ENCODE measurements around the gene PASK. TPM values are rescaled to one million over a fixed set of nuclear protein-coding genes. Genes with fewer than 3 reads are reported as not detected.
"Not testable (repeated sequence)": the region's sequence is repeated elsewhere in the genome, so short reads cannot be mapped to it uniquely, and the experiment has no call there.

The PASK gene
- total RNA-seq, 8 experiments from 2014 or later: 1.8 to 21.1 (median 11.0) TPM

GRCh38 chr2:241096979-241097378 lies 52.3 kb downstream of the PASK start:
- no peak overlapping the region for H3K27ac ChIP-seq
- no peak overlapping the region for H3K4me3 ChIP-seq
- in situ Hi-C loops (cut with MboI; ENCODE audit: low pct_unique_long_range_greater_than_20kb in 2 of 9, low sequenced_read_pairs in 9 of 9, unreplicated experiment in 9 of 9): no loop called here
- H3K4me1 ChIP-seq (replicated peaks in 1 of 2): peaks cover 4 to 8% of the 10 kb centered on the region in 2 donors
- ATAC-seq (replicated peaks in 6 of 8): no peak
- WGBS, 10 experiments: 54 to 100% (median 98%) methylated on average over 2 to 8 of the region's 8 CpGs

GRCh38 chr2:241095594-241096290 lies 53.5 kb downstream of the PASK start:
- H3K4me1 ChIP-seq (replicated peaks in 1 of 2): peaks cover under 1% of the 10 kb centered on the region in 2 donors
- in situ Hi-C loops (cut with MboI; ENCODE audit: low pct_unique_long_range_greater_than_20kb in 2 of 9, low sequenced_read_pairs in 9 of 9, unreplicated experiment in 9 of 9): no loop called here
- WGBS, 10 experiments: 85 to 100% (median 97%) methylated on average over 5 to 14 of the region's 14 CpGs
- H3K27ac ChIP-seq: no peak overlapping the region
- no peak for ATAC-seq (replicated peaks in 6 of 8)
- H3K4me3 ChIP-seq: no peak overlapping the region

GRCh38 chr2:241094924-241095420 lies 54.3 kb downstream of the PASK start:
- WGBS, 10 experiments: 76 to 100% (median 82%) methylated on average over 1 to 3 of the region's 6 CpGs; no CpG with 5 or more reads in 6 of the 10 experiments
- in situ Hi-C loops (cut with MboI; ENCODE audit: low pct_unique_long_range_greater_than_20kb in 2 of 9, low sequenced_read_pairs in 9 of 9, unreplicated experiment in 9 of 9): no loop called here
- H3K4me1 ChIP-seq (replicated peaks in 1 of 2): no peaks in the 10 kb centered on the region
- no peak for ATAC-seq (replicated peaks in 6 of 8)
- no peak overlapping the region for H3K4me3 ChIP-seq
- no peak overlapping the region for H3K27ac ChIP-seq

GRCh38 chr2:241094172-241094571 lies 55.1 kb downstream of the PASK start:
- in situ Hi-C loops (cut with MboI; ENCODE audit: low pct_unique_long_range_greater_than_20kb in 2 of 9, low sequenced_read_pairs in 9 of 9, unreplicated experiment in 9 of 9): no loop called here
- peak in 3 of 8 experiments; percentile 33 to 47 (median 42) for ATAC-seq (replicated peaks in 6 of 8)
- Histone ChIP-seq H3K4me1 (replicated peaks in 1 of 2) (no peaks in the 10 kb centered on the region), H3K4me3 (no peak overlapping the region), H3K27ac (no peak overlapping the region)
- 32 to 100% (median 71%) methylated on average over 1 to 7 of the region's 7 CpGs; no CpG with 5 or more reads in 4 of the 10 experiments for WGBS, 10 experiments

- WGBS, 10 experiments: 20 to 88% (median 75%) methylated on average over 1 to 8 of the region's 10 CpGs
- H3K4me3 ChIP-seq; H3K27ac ChIP-seq; H3K4me1 ChIP-seq (replicated peaks in 1 of 2); in situ Hi-C loops (cut with MboI; ENCODE audit: low pct_unique_long_range_greater_than_20kb in 2 of 9, low sequenced_read_pairs in 9 of 9, unreplicated experiment in 9 of 9): not testable (repeated sequence)
- peak in 4 of 8 experiments; percentile 44 to 97 (median 88) for ATAC-seq (replicated peaks in 6 of 8)
These were observed 56.0 kb downstream of the PASK start for GRCh38 chr2:241093133-241093781.

GRCh38 chr2:241092677-241093076 lies 56.6 kb downstream of the PASK start:
- Histone ChIP-seq H3K4me1 (replicated peaks in 1 of 2) (no peaks in the 10 kb centered on the region), H3K27ac (no peak overlapping the region), H3K4me3 (no peak overlapping the region)
- in situ Hi-C loops (cut with MboI; ENCODE audit: low pct_unique_long_range_greater_than_20kb in 2 of 9, low sequenced_read_pairs in 9 of 9, unreplicated experiment in 9 of 9): no loop called here
- WGBS, 10 experiments: 79 to 92% (median 85%) methylated on average over 2 to 7 of the region's 8 CpGs; no CpG with 5 or more reads in 4 of the 10 experiments
- ATAC-seq (replicated peaks in 6 of 8): peak in 1 of 8 experiments; percentile 27

GRCh38 chr2:241091734-241092445 lies 57.4 kb downstream of the PASK start:
- ATAC-seq (replicated peaks in 6 of 8): no peak
- 60 to 98% (median 89%) methylated on average over 1 to 18 of the region's 22 CpGs; no CpG with 5 or more reads in 1 of the 10 experiments for WGBS, 10 experiments
- in situ Hi-C loops (cut with MboI; ENCODE audit: low pct_unique_long_range_greater_than_20kb in 2 of 9, low sequenced_read_pairs in 9 of 9, unreplicated experiment in 9 of 9): no loop called here
- Histone ChIP-seq H3K27ac (no peak overlapping the region), H3K4me3 (no peak overlapping the region), H3K4me1 (replicated peaks in 1 of 2) (no peaks in the 10 kb centered on the region)

- WGBS, 10 experiments: 65 to 100% (median 86%) methylated on average over 1 to 7 of the region's 10 CpGs; no CpG with 5 or more reads in 2 of the 10 experiments
- no peak overlapping the region for H3K4me3 ChIP-seq
- in situ Hi-C loops (cut with MboI; ENCODE audit: low pct_unique_long_range_greater_than_20kb in 2 of 9, low sequenced_read_pairs in 9 of 9, unreplicated experiment in 9 of 9): no loop called here
- no peak overlapping the region for H3K27ac ChIP-seq
- no peak for ATAC-seq (replicated peaks in 6 of 8)
- no peaks in the 10 kb centered on the region for H3K4me1 ChIP-seq (replicated peaks in 1 of 2)
These were observed 58.1 kb downstream of the PASK start for GRCh38 chr2:241091201-241091600.

- no peaks in the 10 kb centered on the region for H3K4me1 ChIP-seq (replicated peaks in 1 of 2)
- no peak overlapping the region for H3K4me3 ChIP-seq
- WGBS, 10 experiments: 61 to 100% (median 87%) methylated on average over 1 to 17 of the region's 20 CpGs; no CpG with 5 or more reads in 1 of the 10 experiments
- no peak overlapping the region for H3K27ac ChIP-seq
- in situ Hi-C loops (cut with MboI; ENCODE audit: low pct_unique_long_range_greater_than_20kb in 2 of 9, low sequenced_read_pairs in 9 of 9, unreplicated experiment in 9 of 9): no loop called here
- no peak for ATAC-seq (replicated peaks in 6 of 8)
These were observed 60.2 kb downstream of the PASK start for GRCh38 chr2:241088791-241089732.

- ATAC-seq (replicated peaks in 6 of 8): no peak
- in situ Hi-C loops (cut with MboI; ENCODE audit: low pct_unique_long_range_greater_than_20kb in 2 of 9, low sequenced_read_pairs in 9 of 9, unreplicated experiment in 9 of 9): no loop called here
- Histone ChIP-seq H3K4me1 (replicated peaks in 1 of 2) (no peaks in the 10 kb centered on the region), H3K27ac (no peak overlapping the region), H3K4me3 (no peak overlapping the region)
- 67 to 100% (median 87%) methylated on average over 1 to 8 of the region's 8 CpGs; no CpG with 5 or more reads in 1 of the 10 experiments for WGBS, 10 experiments
These were observed 60.9 kb downstream of the PASK start for GRCh38 chr2:241088376-241088775.

GRCh38 chr2:241087420-241088268 lies 61.6 kb downstream of the PASK start:
- H3K4me3 ChIP-seq: no peak overlapping the region
- 88 to 100% (median 92%) methylated on average over 2 to 18 of the region's 29 CpGs for WGBS, 10 experiments
- H3K27ac ChIP-seq: no peak overlapping the region
- in situ Hi-C loops (cut with MboI; ENCODE audit: low pct_unique_long_range_greater_than_20kb in 2 of 9, low sequenced_read_pairs in 9 of 9, unreplicated experiment in 9 of 9): no loop called here
- no peaks in the 10 kb centered on the region for H3K4me1 ChIP-seq (replicated peaks in 1 of 2)
- ATAC-seq (replicated peaks in 6 of 8): peak in 1 of 8 experiments; percentile 92

Measured in motor neuron (in vitro differentiated cells).